HG02623 (cell line): Measurements from ENCODE around the gene RIPPLY1.

Experiments
- ATAC-seq: cut with Tn5 transposase; IDR thresholded peaks from one replicate; pipeline ENCODE4 v1.9.1; 2021; ENCODE audit warnings: moderate library complexity; ENCODE audit not compliant: unreplicated experiment

Gene RIPPLY1

GRCh38 chrX:106903291-106903824 is at the start of gene RIPPLY1:
Gene RIPPLY1 (minus strand): TSS chrX:106903341. CDS start chrX:106903287, 54 bp downstream.
- ATAC-seq: no peak

GRCh38 chrX:106952538-106952937 is 49.4 kb upstream of the RIPPLY1 start:
- ATAC-seq: no peak

- ATAC-seq: no peak
Observed at GRCh38 chrX:106952089-106952488, 48.9 kb upstream of the RIPPLY1 start.

GRCh38 chrX:106951230-106951629 is 48.1 kb upstream of the RIPPLY1 start:
- no peak for ATAC-seq

GRCh38 chrX:106950381-106950780 is 47.2 kb upstream of the RIPPLY1 start:
- ATAC-seq: no peak

- ATAC-seq: no peak
Observed at GRCh38 chrX:106949366-106949765, 46.2 kb upstream of the RIPPLY1 start.

- no peak for ATAC-seq
Observed at GRCh38 chrX:106948641-106949040, 45.5 kb upstream of the RIPPLY1 start.

- ATAC-seq: no peak
Observed at GRCh38 chrX:106946464-106946863, 43.3 kb upstream of the RIPPLY1 start.

GRCh38 chrX:106940068-106940467 is 36.9 kb upstream of the RIPPLY1 start:
- no peak for ATAC-seq

- no peak for ATAC-seq
Observed at GRCh38 chrX:106939566-106939965, 36.4 kb upstream of the RIPPLY1 start.

GRCh38 chrX:106936246-106936645 is 33.1 kb upstream of the RIPPLY1 start:
- ATAC-seq: no peak

GRCh38 chrX:106935175-106935574 is 32.0 kb upstream of the RIPPLY1 start:
- no peak for ATAC-seq

GRCh38 chrX:106933538-106933961 is 30.4 kb upstream of the RIPPLY1 start:
- ATAC-seq: no peak

GRCh38 chrX:106932960-106933537 is 29.9 kb upstream of the RIPPLY1 start:
- no peak for ATAC-seq

- no peak for ATAC-seq
Observed at GRCh38 chrX:106932492-106932923, 29.4 kb upstream of the RIPPLY1 start.

- ATAC-seq: no peak
Observed at GRCh38 chrX:106931831-106932491, 28.8 kb upstream of the RIPPLY1 start.

GRCh38 chrX:106928227-106928626 is 25.1 kb upstream of the RIPPLY1 start:
- ATAC-seq: no peak

- ATAC-seq: no peak
Observed at GRCh38 chrX:106927700-106928099, 24.6 kb upstream of the RIPPLY1 start.

- no peak for ATAC-seq
Observed at GRCh38 chrX:106927023-106927422, 23.9 kb upstream of the RIPPLY1 start.

- ATAC-seq: no peak
Observed at GRCh38 chrX:106921637-106922036, 18.5 kb upstream of the RIPPLY1 start.

- no peak for ATAC-seq
Observed at GRCh38 chrX:106919932-106920452, 16.9 kb upstream of the RIPPLY1 start, which contains the start of gene CLDN2. Gene CLDN2 (plus strand): TSS chrX:106920402. CDS start chrX:106928229, 7,827 bp downstream.
